NCI-H146 treated with DMSO at 0.1 percent for 48 hours (cell line): ENCODE measurements around the gene ARF1.

Experiments used
- DNase-seq: peaks from one replicate; lab custom pipeline; 2025; ENCODE audit not compliant: unreplicated experiment; lab: John Stamatoyannopoulos, UW

Gene ARF1

GRCh38 chr1:228084797-228085196 is 2.3 kb downstream of the ARF1 start:
- DNase-seq, result no peak

- no peak for DNase-seq
Observed at GRCh38 chr1:228085287-228085951, 2.9 kb downstream of the ARF1 start.

- no peak for DNase-seq
Observed at GRCh38 chr1:228087771-228088251, 5.3 kb downstream of the ARF1 start.

DNA sequence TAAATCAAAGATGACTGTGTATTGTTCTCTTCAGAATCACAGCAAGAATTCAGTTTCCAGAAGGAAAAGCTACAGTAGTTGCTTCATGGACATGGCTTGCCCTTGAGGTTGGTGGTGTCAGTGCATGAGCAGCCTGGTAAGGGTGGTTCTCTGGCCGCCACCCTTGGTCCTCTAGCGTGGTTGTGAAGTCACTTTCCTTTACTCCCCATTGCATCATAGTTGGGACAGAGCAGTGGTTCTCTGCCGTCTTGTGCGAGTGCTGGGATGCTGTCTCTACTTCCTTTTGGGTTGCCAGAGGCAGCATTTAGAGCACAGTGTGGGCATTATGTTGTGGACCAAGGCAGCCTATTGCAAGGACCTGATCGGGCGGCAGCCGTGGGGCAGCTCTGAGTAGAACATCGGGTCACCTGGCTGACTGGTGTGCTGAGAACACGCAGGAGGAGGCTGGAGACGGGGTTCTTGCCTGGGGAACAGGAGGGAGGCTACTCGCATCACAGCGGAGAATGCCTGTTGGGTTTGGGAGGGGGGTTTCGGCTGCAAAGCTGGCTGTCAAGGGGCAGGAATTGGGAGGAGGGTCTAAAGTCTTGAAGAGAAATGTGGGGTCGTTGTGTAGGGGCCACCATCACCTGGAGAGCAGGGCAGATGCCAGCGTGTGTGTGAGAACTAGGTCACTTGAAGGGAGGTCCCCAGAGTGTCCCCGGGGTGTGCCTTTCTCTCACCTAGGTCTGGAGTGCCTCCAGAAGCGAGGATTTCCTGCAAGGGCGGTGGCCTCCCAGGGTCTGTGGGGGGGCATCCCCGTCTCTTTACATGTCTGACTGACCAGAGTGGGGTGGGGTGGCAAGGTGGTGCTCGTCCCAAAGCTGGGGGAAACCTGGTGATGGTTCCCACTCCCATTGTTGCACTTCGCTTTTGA is 6.3 kb downstream of the ARF1 start:
- no peak for DNase-seq

DNA sequence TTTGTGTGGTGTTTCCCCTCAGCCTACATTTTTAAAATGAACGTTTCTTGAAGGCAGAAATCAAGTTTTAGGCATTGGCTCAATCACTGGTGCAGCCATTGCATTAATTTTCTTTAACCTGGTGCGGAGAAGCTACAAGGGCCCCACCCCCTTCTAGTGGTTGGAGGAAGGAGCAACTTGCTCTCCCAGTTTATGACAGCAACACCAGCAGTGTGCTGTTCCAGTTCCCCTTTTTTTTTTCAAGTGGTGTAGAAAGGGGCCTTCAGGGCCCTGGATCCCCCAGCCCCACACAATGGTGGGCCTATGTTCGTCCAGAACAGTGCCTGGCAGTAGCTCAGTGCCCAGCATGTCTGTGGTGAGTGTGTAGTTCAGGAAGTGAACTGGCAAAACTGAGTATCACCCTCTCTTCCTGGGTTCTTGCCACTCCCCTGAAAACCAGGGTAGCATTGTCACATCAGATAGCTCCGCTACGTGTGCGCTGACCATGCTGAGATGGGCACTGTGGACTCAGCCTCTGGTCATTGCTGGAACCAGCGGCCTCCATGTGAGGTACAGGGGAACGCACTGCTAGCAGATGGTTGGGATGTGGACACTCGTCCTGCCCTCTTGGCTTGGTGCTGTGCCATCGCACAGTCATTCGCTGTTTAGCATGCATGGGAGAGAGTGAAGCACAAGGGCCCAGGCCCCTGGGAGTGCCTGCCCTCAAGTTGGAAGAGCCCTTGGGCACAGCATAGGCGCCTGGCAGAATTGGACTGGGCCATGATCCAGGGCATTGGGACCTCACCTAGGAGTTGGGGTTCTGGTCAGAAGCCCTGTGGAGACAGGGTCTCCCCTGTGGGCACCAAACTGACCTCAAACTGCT is 7.2 kb downstream of the ARF1 start:
- no peak for DNase-seq

DNA sequence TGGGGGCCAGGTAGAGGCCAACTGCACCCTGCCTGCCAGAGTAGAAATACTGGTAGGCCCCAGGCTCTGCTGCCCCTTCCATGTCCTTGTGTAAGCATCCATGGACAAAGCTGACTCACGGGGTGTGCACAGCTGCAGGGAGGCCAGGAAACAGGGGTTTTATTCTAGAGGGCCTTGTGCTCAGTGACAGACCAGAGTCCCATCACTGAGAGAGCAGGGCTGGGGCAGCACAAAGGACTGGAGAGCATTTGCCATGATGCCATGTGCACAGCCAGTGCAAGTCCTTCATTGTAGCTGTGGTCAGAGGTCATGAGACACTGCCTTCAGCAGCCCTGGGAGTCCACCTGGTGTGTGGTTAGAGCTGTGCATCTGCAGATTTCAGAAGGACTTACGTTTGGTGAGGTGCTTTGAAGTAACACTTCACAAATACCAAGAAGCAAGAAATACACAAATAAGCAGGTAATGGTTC is 8.1 kb downstream of the ARF1 start:
- no peak for DNase-seq

- no peak for DNase-seq
Observed at GRCh38 chr1:228091084-228091483, 8.6 kb downstream of the ARF1 start.

GRCh38 chr1:228092342-228093049 is 10.0 kb downstream of the ARF1 start:
- DNase-seq, result no peak

DNA sequence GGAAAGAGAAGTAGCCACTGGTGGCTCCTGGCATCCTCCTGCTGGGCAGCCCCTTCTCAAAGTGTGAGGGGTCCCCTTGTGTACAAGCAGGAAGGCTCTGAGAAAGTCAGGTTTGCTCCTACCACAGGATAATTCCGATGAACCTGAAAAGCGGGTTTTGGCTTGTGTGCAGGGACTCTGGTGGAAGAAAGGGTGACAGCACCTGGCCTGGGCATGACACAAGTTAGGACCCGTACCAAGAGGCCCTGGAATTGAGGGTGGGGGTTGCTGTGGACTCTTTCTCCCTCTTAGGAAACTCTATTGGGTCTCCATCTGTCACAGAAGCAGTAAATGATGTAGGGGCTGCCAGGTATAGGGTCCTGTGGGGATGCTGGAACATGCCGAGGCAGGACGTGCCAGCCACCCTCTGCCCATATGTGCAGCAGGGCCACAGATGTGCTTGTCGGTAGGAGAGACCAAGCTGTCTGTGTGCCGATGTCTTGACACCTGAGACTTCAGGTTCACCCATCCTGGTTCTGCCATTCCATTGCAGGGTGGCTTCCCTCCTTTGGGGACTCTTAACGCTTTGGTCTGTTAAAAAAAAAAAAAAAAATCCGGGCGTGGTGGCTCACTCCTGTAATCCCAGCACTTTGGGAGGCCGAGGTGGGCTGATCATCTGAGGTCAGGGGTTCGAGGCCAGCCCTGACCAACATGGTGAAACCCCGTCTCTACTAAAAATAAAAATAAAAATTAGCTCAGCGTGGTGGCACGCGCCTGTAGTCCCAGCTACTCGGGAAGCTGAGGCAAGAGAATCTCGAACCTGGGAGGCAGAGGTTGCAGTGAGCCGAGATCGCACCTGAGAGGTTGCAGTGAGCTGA is 10.8 kb downstream of the ARF1 start:
- no peak for DNase-seq

DNA sequence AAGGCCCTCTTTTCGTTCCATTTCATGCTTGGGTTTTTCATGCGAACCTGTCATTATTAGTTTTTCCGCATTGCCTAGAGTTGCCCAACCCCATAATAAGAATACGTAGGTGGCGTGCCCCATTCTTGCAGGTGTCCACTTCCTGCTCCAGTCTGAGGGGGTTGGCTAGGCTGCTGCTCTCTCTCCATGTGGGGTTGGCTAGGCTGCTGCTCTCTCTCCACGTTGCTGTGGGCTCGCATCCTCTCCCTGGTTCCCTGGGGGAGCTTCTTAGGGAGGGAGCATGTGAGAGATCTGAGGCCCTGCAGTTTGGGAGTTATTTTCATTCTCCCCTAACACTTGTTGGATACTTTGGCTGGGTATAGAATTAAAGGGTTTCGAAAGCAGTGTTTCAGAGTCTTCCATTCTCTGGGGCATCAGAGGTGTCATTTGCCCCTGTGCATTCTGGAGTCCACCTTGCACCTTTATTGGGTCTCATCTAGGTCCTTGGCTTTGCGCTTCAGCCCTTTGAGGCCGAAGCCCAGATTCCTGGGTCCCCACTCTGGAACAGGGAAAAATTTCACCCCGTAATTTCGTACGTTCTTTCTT is 12.0 kb downstream of the ARF1 start:
- no peak for DNase-seq

GRCh38 chr1:228095161-228095560 is 12.7 kb downstream of the ARF1 start:
- DNase-seq, result no peak

GRCh38 chr1:228095938-228096337 is 13.4 kb downstream of the ARF1 start:
- no peak for DNase-seq

GRCh38 chr1:228096416-228097332 is 14.2 kb downstream of the ARF1 start:
- DNase-seq, result no peak

- DNase-seq, result no peak
Observed at GRCh38 chr1:228097333-228098081, 15.0 kb downstream of the ARF1 start.

GRCh38 chr1:228098323-228098931 is 15.9 kb downstream of the ARF1 start:
- no peak for DNase-seq

DNA sequence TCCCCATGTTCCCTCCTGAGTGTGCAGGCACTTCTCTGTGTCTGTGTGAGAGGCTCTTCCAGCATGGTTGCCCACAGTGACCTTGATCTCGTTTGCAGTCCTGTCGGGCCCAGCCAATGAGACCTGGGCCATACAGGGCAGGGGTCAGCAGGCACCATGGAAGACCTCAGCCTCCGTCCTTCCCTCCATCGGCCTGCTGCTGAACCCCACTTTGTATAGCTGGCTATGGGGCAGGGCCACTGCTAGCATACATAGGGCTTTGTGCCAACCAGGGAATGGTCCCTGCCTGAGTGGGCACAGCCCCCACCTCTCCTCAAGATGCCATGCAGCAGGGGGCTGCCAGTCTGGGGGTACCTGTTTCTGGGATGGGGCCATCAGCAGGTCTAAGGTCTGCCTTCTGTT is 16.8 kb downstream of the ARF1 start:
- DNase-seq, result no peak
